DND-41 (cell line): ENCODE measurements around the gene SPPL2B.

Experiments
- ATAC-seq: fragments of 200-7000 bp; cut with Tn5 transposase; 3 replicates; pipeline ENCODE4 v1.9.1; 2021; ENCODE audit warnings: low read depth; ENCODE audit not compliant: insufficient read depth
- DNase-seq: peaks from one replicate; pipeline ENCODE4 v3.0.0-alpha.2; 2020
- H2AFZ ChIP-seq: 2 replicates; pipeline ENCODE4 v1.6.0; 2012; ENCODE audit warnings: low read depth, low read length
- H3K27ac ChIP-seq: 2 replicates; pipeline ENCODE4 v1.5.1; 2012; ENCODE audit warnings: low read length, inconsistent platforms
- H3K27me3 ChIP-seq: fragments of 200-600 bp; sonication (generic); 2 replicates; pipeline ENCODE4 v1.6.0; 2012; ENCODE audit warnings: low read length, mild to moderate bottlenecking, inconsistent platforms; ENCODE audit not compliant: insufficient read depth, poor library complexity
- H3K36me3 ChIP-seq: 2 replicates; pipeline ENCODE4 v1.5.1; 2012; ENCODE audit warnings: low read length, inconsistent platforms; ENCODE audit not compliant: insufficient read depth
- H3K4me1 ChIP-seq: 2 replicates; pipeline ENCODE4 v1.5.1; 2012; ENCODE audit warnings: mild to moderate bottlenecking, low read length; ENCODE audit not compliant: insufficient read depth
- H3K4me2 ChIP-seq: 2 replicates; pipeline ENCODE4 v1.6.0; 2012; ENCODE audit warnings: mild to moderate bottlenecking, moderate library complexity, low read length, inconsistent platforms; ENCODE audit not compliant: insufficient read depth
- H3K4me3 ChIP-seq, 2 experiments: fragments of 200-600 bp in 1 of 2; shearing (Covaris generic) in 1 of 2; 2 replicates each; pipeline ENCODE4 v1.5.1; 2012 to 2016; ENCODE audit warnings: inconsistent platforms in 2 of 2, low read length in 2 of 2, mild to moderate bottlenecking in 2 of 2, low read depth in 1 of 2, moderate library complexity in 1 of 2
- H3K79me2 ChIP-seq: 2 replicates; pipeline ENCODE4 v1.6.0; 2012; ENCODE audit warnings: low read length, inconsistent platforms; ENCODE audit not compliant: insufficient read depth
- H3K9ac ChIP-seq: 2 replicates; pipeline ENCODE4 v1.6.0; 2012; ENCODE audit warnings: low read depth, mild to moderate bottlenecking, inconsistent platforms, low read length, moderate library complexity
- H3K9me3 ChIP-seq: 2 replicates; pipeline ENCODE4 v1.5.1; 2012; ENCODE audit warnings: low read length, moderate library complexity, mild to moderate bottlenecking, inconsistent platforms; ENCODE audit not compliant: insufficient read depth, severe bottlenecking
- H4K20me1 ChIP-seq: 2 replicates; pipeline ENCODE4 v1.6.0; 2012; ENCODE audit warnings: low read length; ENCODE audit not compliant: insufficient read depth
- CTCF ChIP-seq: IDR thresholded peaks from 2 replicates; pipeline ENCODE4 v1.5.1; 2012; ENCODE audit warnings: borderline replicate concordance, low read length, moderate library complexity, mild to moderate bottlenecking; ENCODE audit not compliant: poor library complexity, severe bottlenecking; ENCODE audit errors: extremely low read depth
- EZH2 ChIP-seq: IDR thresholded peaks from 3 replicates; pipeline ENCODE4 v1.6.1; 2012; ENCODE audit warnings: borderline replicate concordance, low read depth, mild to moderate bottlenecking, moderate library complexity, low read length, inconsistent platforms; ENCODE audit not compliant: severe bottlenecking

SPPL2B gene

GRCh38 chr19:2300533-2300932 is 28.0 kb upstream of the SPPL2B start:
- Histone ChIP-seq H3K9me3 (no peaks in the 10 kb centered on the region), H3K79me2 (no peaks in the 10 kb centered on the region), H2AFZ (no peak overlapping the region), H3K27me3 (no peaks in the 10 kb centered on the region), H3K27ac (no peak overlapping the region), H3K4me3 (no peak overlapping the region), H4K20me1 (no peaks in the 10 kb centered on the region), H3K36me3 (no peaks in the 10 kb centered on the region), H3K4me2 (no peak overlapping the region), H3K9ac (no peak overlapping the region), H3K4me1 (no peaks in the 10 kb centered on the region)
- no peak for DNase-seq
- TF ChIP-seq CTCF, result no peak
- TF ChIP-seq EZH2, result no peak
- no peak for ATAC-seq

- Histone ChIP-seq H3K27me3 (no peaks in the 10 kb centered on the region), H3K27ac (no peak overlapping the region), H3K79me2 (no peaks in the 10 kb centered on the region), H3K4me2 (no peak overlapping the region), H3K4me1 (no peaks in the 10 kb centered on the region), H3K9me3 (no peaks in the 10 kb centered on the region), H4K20me1 (no peaks in the 10 kb centered on the region), H3K9ac (no peak overlapping the region), H2AFZ (no peak overlapping the region), H3K4me3 (no peak overlapping the region), H3K36me3 (no peaks in the 10 kb centered on the region)
- TF ChIP-seq CTCF, result no peak
- DNase-seq (no peak), ATAC-seq (no peak)
These were observed 25.9 kb upstream of the SPPL2B start for GRCh38 chr19:2302319-2303210.

GRCh38 chr19:2303211-2303798 is 25.2 kb upstream of the SPPL2B start:
- H3K79me2 ChIP-seq, result no peaks in the 10 kb centered on the region
- H3K36me3 ChIP-seq, result no peaks in the 10 kb centered on the region
- H2AFZ ChIP-seq, result no peak overlapping the region
- no peaks in the 10 kb centered on the region for H3K4me1 ChIP-seq
- H3K27me3 ChIP-seq, result no peaks in the 10 kb centered on the region
- ATAC-seq (no peak), DNase-seq (no peak)
- no peak for TF ChIP-seq CTCF
- TF ChIP-seq EZH2, result no peak
- H3K9ac ChIP-seq, result no peak overlapping the region
- H3K4me2 ChIP-seq, result no peak overlapping the region
- H4K20me1 ChIP-seq, result no peaks in the 10 kb centered on the region
- H3K27ac ChIP-seq, result no peak overlapping the region
- no peaks in the 10 kb centered on the region for H3K9me3 ChIP-seq
- no peak overlapping the region for H3K4me3 ChIP-seq
